ENCODE results near the gene PLXNC1.

PLXNC1 gene

GRCh38 chr12:94158666-94159065 is 10.3 kb downstream of the PLXNC1 start:
- no CpG with 5 or more reads among the region's 8 CpGs for WGBS (ENCODE audit: extremely low coverage, insufficient coverage, insufficient read length)
- no peak overlapping the region for H4K12ac ChIP-seq (ENCODE audit: low read depth, low read length)

GRCh38 chr12:94162108-94162507 is 13.7 kb downstream of the PLXNC1 start:
- Histone ChIP-seq H3K79me2 (ENCODE audit: control insufficient read depth, insufficient read depth, low read length, poor library complexity) (no peaks in the 10 kb centered on the region), H3K4ac (ENCODE audit: low read depth, low read length) (no peak overlapping the region), H2BK12ac (ENCODE audit: low read length) (no peak overlapping the region), H3K27me3 (ENCODE audit: insufficient read depth, low read length) (no peaks in the 10 kb centered on the region), H3K14ac (ENCODE audit: low read length) (no peak overlapping the region), H3K23ac (ENCODE audit: low read length) (no peak overlapping the region), H2AK5ac (ENCODE audit: low read length) (no peak overlapping the region), H3K18ac (ENCODE audit: low read length) (no peak overlapping the region), H3K79me1 (ENCODE audit: low read length) (no peaks in the 10 kb centered on the region), H2BK5ac (ENCODE audit: low read depth, low read length, poor library complexity) (no peak overlapping the region), H3K9me3 (ENCODE audit: insufficient read depth, low read depth, low read length) (no peaks in the 10 kb centered on the region), H2AFZ (ENCODE audit: insufficient read depth, low read length, poor library complexity) (no peak overlapping the region), H3K9ac (ENCODE audit: low read length) (no peak overlapping the region), H3K4me3 (ENCODE audit: low read depth, low read length) (no peak overlapping the region), H4K8ac (ENCODE audit: low read depth, low read length) (no peak overlapping the region), H4K12ac (ENCODE audit: low read depth, low read length) (no peak overlapping the region), H3K27ac (ENCODE audit: low read depth, low read length) (no peak overlapping the region), H2BK120ac (ENCODE audit: insufficient read depth, low read length, poor library complexity) (no peak overlapping the region), H3K36me3 (ENCODE audit: control insufficient read depth in 1 of 2, insufficient read depth in 2 of 2, low read length in 2 of 2) (no peaks in the 10 kb centered on the region), H3K4me1 (ENCODE audit: control insufficient read depth in 1 of 2, insufficient read depth in 2 of 2, low read length in 2 of 2) (no peaks in the 10 kb centered on the region), H4K91ac (ENCODE audit: low read depth, low read length) (no peak overlapping the region), H3K4me2 (ENCODE audit: low read length) (no peak overlapping the region)
- 100% methylated on average over 1 of the region's 3 CpGs for WGBS (ENCODE audit: extremely low coverage, insufficient coverage, insufficient read length)
- DNase-seq, result no peak

More at GRCh38 chr12:94158666-94159065, 10.3 kb downstream of the PLXNC1 start:
- Histone ChIP-seq H3K9me3 (ENCODE audit: insufficient read depth, low read depth, low read length) (no peaks in the 10 kb centered on the region), H4K91ac (ENCODE audit: low read depth, low read length) (no peak overlapping the region), H3K23ac (ENCODE audit: low read length) (no peak overlapping the region), H3K4me2 (ENCODE audit: low read length) (no peak overlapping the region), H2BK120ac (ENCODE audit: insufficient read depth, low read length, poor library complexity) (no peak overlapping the region), H2BK5ac (ENCODE audit: low read depth, low read length, poor library complexity) (no peak overlapping the region), H2BK12ac (ENCODE audit: low read length) (no peak overlapping the region), H3K4ac (ENCODE audit: low read depth, low read length) (no peak overlapping the region), H4K8ac (ENCODE audit: low read depth, low read length) (no peak overlapping the region), H3K4me3 (ENCODE audit: low read depth, low read length) (no peak overlapping the region), H2AK5ac (ENCODE audit: low read length) (no peak overlapping the region), H3K9ac (ENCODE audit: low read length) (no peak overlapping the region), H3K36me3 (ENCODE audit: control insufficient read depth in 1 of 2, insufficient read depth in 2 of 2, low read length in 2 of 2) (no peaks in the 10 kb centered on the region), H3K27me3 (ENCODE audit: insufficient read depth, low read length) (no peaks in the 10 kb centered on the region), H2AFZ (ENCODE audit: insufficient read depth, low read length, poor library complexity) (no peak overlapping the region), H3K14ac (ENCODE audit: low read length) (no peak overlapping the region), H3K79me2 (ENCODE audit: control insufficient read depth, insufficient read depth, low read length, poor library complexity) (no peaks in the 10 kb centered on the region), H3K79me1 (ENCODE audit: low read length) (no peaks in the 10 kb centered on the region), H3K4me1 (ENCODE audit: control insufficient read depth in 1 of 2, insufficient read depth in 2 of 2, low read length in 2 of 2) (no peaks in the 10 kb centered on the region), H3K27ac (ENCODE audit: low read depth, low read length) (no peak overlapping the region), H3K18ac (ENCODE audit: low read length) (no peak overlapping the region)
- no peak for DNase-seq

- no peaks in the 10 kb centered on the region for H3K79me1 ChIP-seq (ENCODE audit: low read length)
- no peak overlapping the region for H3K23ac ChIP-seq (ENCODE audit: low read length)
- H3K27me3 ChIP-seq (ENCODE audit: insufficient read depth, low read length), result no peaks in the 10 kb centered on the region
- H2BK120ac ChIP-seq (ENCODE audit: insufficient read depth, low read length, poor library complexity), result no peak overlapping the region
- no peak for DNase-seq
- H3K36me3 ChIP-seq (ENCODE audit: control insufficient read depth in 1 of 2, insufficient read depth in 2 of 2, low read length in 2 of 2), result no peaks in the 10 kb centered on the region
- H3K4ac ChIP-seq (ENCODE audit: low read depth, low read length), result no peak overlapping the region
- no peak overlapping the region for H3K4me3 ChIP-seq (ENCODE audit: low read depth, low read length)
- H3K9ac ChIP-seq (ENCODE audit: low read length), result no peak overlapping the region
- H4K91ac ChIP-seq (ENCODE audit: low read depth, low read length), result no peak overlapping the region
- no peak overlapping the region for H3K18ac ChIP-seq (ENCODE audit: low read length)
- no peaks in the 10 kb centered on the region for H3K4me1 ChIP-seq (ENCODE audit: control insufficient read depth in 1 of 2, insufficient read depth in 2 of 2, low read length in 2 of 2)
- H3K9me3 ChIP-seq (ENCODE audit: insufficient read depth, low read depth, low read length), result no peaks in the 10 kb centered on the region
- no peak overlapping the region for H4K8ac ChIP-seq (ENCODE audit: low read depth, low read length)
- no peak overlapping the region for H2AFZ ChIP-seq (ENCODE audit: insufficient read depth, low read length, poor library complexity)
- H2BK5ac ChIP-seq (ENCODE audit: low read depth, low read length, poor library complexity), result no peak overlapping the region
- H3K14ac ChIP-seq (ENCODE audit: low read length), result no peak overlapping the region
- H3K4me2 ChIP-seq (ENCODE audit: low read length), result no peak overlapping the region
- H3K27ac ChIP-seq (ENCODE audit: low read depth, low read length), result no peak overlapping the region
- no peak overlapping the region for H2AK5ac ChIP-seq (ENCODE audit: low read length)
- no peak overlapping the region for H4K12ac ChIP-seq (ENCODE audit: low read depth, low read length)
- no CpG with 5 or more reads among the region's 2 CpGs for WGBS (ENCODE audit: extremely low coverage, insufficient coverage, insufficient read length)
- H2BK12ac ChIP-seq (ENCODE audit: low read length), result no peak overlapping the region
- no peaks in the 10 kb centered on the region for H3K79me2 ChIP-seq (ENCODE audit: control insufficient read depth, insufficient read depth, low read length, poor library complexity)
Measured at GRCh38 chr12:94163850-94164249, 15.5 kb downstream of the PLXNC1 start.

GRCh38 chr12:94165138-94165537 is 16.8 kb downstream of the PLXNC1 start:
- no peak overlapping the region for H2AK5ac ChIP-seq (ENCODE audit: low read length)
- no peak overlapping the region for H4K12ac ChIP-seq (ENCODE audit: low read depth, low read length)
- H3K27ac ChIP-seq (ENCODE audit: low read depth, low read length), result no peak overlapping the region
- H4K8ac ChIP-seq (ENCODE audit: low read depth, low read length), result no peak overlapping the region
- no peak overlapping the region for H2BK12ac ChIP-seq (ENCODE audit: low read length)
- no peak overlapping the region for H3K23ac ChIP-seq (ENCODE audit: low read length)
- no peak for DNase-seq
- no peaks in the 10 kb centered on the region for H3K27me3 ChIP-seq (ENCODE audit: insufficient read depth, low read length)
- no peak overlapping the region for H3K9ac ChIP-seq (ENCODE audit: low read length)
- no CpG with 5 or more reads among the region's 4 CpGs for WGBS (ENCODE audit: extremely low coverage, insufficient coverage, insufficient read length)
- no peaks in the 10 kb centered on the region for H3K79me2 ChIP-seq (ENCODE audit: control insufficient read depth, insufficient read depth, low read length, poor library complexity)
- H3K36me3 ChIP-seq (ENCODE audit: control insufficient read depth in 1 of 2, insufficient read depth in 2 of 2, low read length in 2 of 2), result no peaks in the 10 kb centered on the region
- no peaks in the 10 kb centered on the region for H3K79me1 ChIP-seq (ENCODE audit: low read length)
- no peak overlapping the region for H2AFZ ChIP-seq (ENCODE audit: insufficient read depth, low read length, poor library complexity)
- H3K4ac ChIP-seq (ENCODE audit: low read depth, low read length), result no peak overlapping the region
- H3K4me3 ChIP-seq (ENCODE audit: low read depth, low read length), result no peak overlapping the region
- H3K4me2 ChIP-seq (ENCODE audit: low read length), result no peak overlapping the region
- no peak overlapping the region for H2BK5ac ChIP-seq (ENCODE audit: low read depth, low read length, poor library complexity)
- no peak overlapping the region for H3K14ac ChIP-seq (ENCODE audit: low read length)
- no peak overlapping the region for H4K91ac ChIP-seq (ENCODE audit: low read depth, low read length)
- H3K9me3 ChIP-seq (ENCODE audit: insufficient read depth, low read depth, low read length), result no peaks in the 10 kb centered on the region
- H3K4me1 ChIP-seq (ENCODE audit: control insufficient read depth in 1 of 2, insufficient read depth in 2 of 2, low read length in 2 of 2), result peaks cover 0 to under 1% of the 10 kb centered on the region in 2 experiments
- no peak overlapping the region for H2BK120ac ChIP-seq (ENCODE audit: insufficient read depth, low read length, poor library complexity)
- H3K18ac ChIP-seq (ENCODE audit: low read length), result no peak overlapping the region
